ENCODE measurements around the gene TSEN34. TPM values are rescaled to one million over a fixed set of nuclear protein-coding genes. Genes with fewer than 3 reads are reported as not detected.

The TSEN34 gene
- total RNA-seq, 1 experiment from 2014 or later = 64.7 TPM

- TF ChIP-seq, protein P1, sequence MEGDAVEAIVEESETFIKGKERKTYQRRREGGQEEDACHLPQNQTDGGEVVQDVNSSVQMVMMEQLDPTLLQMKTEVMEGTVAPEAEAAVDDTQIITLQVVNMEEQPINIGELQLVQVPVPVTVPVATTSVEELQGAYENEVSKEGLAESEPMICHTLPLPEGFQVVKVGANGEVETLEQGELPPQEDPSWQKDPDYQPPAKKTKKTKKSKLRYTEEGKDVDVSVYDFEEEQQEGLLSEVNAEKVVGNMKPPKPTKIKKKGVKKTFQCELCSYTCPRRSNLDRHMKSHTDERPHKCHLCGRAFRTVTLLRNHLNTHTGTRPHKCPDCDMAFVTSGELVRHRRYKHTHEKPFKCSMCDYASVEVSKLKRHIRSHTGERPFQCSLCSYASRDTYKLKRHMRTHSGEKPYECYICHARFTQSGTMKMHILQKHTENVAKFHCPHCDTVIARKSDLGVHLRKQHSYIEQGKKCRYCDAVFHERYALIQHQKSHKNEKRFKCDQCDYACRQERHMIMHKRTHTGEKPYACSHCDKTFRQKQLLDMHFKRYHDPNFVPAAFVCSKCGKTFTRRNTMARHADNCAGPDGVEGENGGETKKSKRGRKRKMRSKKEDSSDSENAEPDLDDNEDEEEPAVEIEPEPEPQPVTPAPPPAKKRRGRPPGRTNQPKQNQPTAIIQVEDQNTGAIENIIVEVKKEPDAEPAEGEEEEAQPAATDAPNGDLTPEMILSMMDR (conservative IDR thresholded peaks at IDR 0.05; ENCODE audit: low read depth, low read length) = no peak
- TF ChIP-seq EZH2 (IDR thresholded peaks at IDR 0.05; ENCODE audit: borderline replicate concordance, low read depth, low read length, poor library complexity, severe bottlenecking) = no peak
- no peak for DNase-seq (ENCODE audit: low spot score)
- ChIA-PET CTCF (no interaction called here), POLR2A (ENCODE audit: low non-redundant PET) (no interaction called here)
- no TSS peak for BruUV-seq (replicated peaks)
- Histone ChIP-seq H3K27ac (ENCODE audit: low read depth, low read length, poor library complexity, severe bottlenecking) (no peak overlapping the region), H3K4me3 (ENCODE audit: low read depth, low read length, poor library complexity, severe bottlenecking) (no peak overlapping the region), H3K9me3 (ENCODE audit: low read depth, low read length, poor library complexity, severe bottlenecking) (no peaks in the 10 kb centered on the region), H3K4me1 (ENCODE audit: insufficient read depth, low read length, poor library complexity, severe bottlenecking) (no peaks in the 10 kb centered on the region), H3K27me3 (replicated peaks; ENCODE audit: insufficient read depth, low read depth, low read length, poor library complexity) (no peaks in the 10 kb centered on the region), H3K36me3 (ENCODE audit: insufficient read depth, low read length, poor library complexity, severe bottlenecking) (peaks cover 93% of the 10 kb centered on the region)
- intact Hi-C loops (cut with micrococcal nuclease; ENCODE audit: unreplicated experiment) = no loop called here
These were observed 38.1 kb upstream of the TSEN34 start for GRCh38 chr19:54152878-54153524.

- DNase-seq (ENCODE audit: low spot score) = no peak
- H3K36me3 ChIP-seq (ENCODE audit: insufficient read depth, low read length, poor library complexity, severe bottlenecking) = peaks cover 86% of the 10 kb centered on the region
- intact Hi-C loops (cut with micrococcal nuclease; ENCODE audit: unreplicated experiment) = no loop called here
- peaks cover 5% of the 10 kb centered on the region for H3K4me1 ChIP-seq (ENCODE audit: insufficient read depth, low read length, poor library complexity, severe bottlenecking)
- CTCF ChIA-PET = no interaction called here
- BruUV-seq (replicated peaks) = no TSS peak
- TF ChIP-seq EZH2 (IDR thresholded peaks at IDR 0.05; ENCODE audit: borderline replicate concordance, low read depth, low read length, poor library complexity, severe bottlenecking) = no peak
- TF ChIP-seq, protein P1 (conservative IDR thresholded peaks at IDR 0.05; ENCODE audit: low read depth, low read length) = no peak
- H3K4me3 ChIP-seq (ENCODE audit: low read depth, low read length, poor library complexity, severe bottlenecking) = no peak overlapping the region
- POLR2A ChIA-PET (ENCODE audit: low non-redundant PET) = no interaction called here
- no peak overlapping the region for H3K27ac ChIP-seq (ENCODE audit: low read depth, low read length, poor library complexity, severe bottlenecking)
- H3K9me3 ChIP-seq (ENCODE audit: low read depth, low read length, poor library complexity, severe bottlenecking) = no peaks in the 10 kb centered on the region
- no peaks in the 10 kb centered on the region for H3K27me3 ChIP-seq (replicated peaks; ENCODE audit: insufficient read depth, low read depth, low read length, poor library complexity)
These were observed 37.3 kb upstream of the TSEN34 start for GRCh38 chr19:54153731-54154326.

DNA sequence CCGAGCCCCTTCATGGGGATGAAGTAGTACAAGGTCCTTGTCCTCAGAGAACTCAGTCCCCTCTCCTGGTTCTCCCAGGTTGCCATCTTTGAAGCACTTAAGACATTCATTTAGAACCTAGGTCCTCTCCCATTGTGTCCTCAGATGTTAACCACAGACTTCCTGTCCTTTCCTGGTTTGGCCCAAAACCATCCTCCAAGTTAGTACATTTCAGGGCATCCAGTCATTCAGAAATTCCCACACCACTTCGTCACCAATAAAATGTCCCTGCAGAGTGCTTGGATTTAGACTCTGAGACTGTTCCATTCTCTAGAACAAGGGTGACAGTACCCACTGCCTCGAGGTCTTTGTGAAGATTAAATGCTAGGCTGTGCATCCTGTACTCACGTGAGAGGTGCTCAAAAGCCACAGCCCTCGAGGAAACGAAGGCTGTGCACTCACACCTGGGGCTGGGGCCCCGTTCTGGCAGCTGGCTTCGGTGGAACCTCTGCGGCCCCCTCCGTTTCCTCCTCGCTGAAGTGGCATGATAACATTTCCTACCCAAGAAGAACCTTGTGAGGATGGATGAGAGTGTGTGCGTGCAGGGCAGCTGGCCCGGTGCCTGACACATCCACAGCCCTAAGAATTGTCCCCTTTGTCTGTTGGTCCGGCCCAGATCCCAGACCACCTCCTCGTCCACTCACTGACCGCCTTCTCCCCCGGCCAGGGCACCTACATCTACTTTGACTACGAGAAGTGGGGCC lies 36.3 kb upstream of the TSEN34 start:
- no peaks in the 10 kb centered on the region for H3K9me3 ChIP-seq (ENCODE audit: low read depth, low read length, poor library complexity, severe bottlenecking)
- no peaks in the 10 kb centered on the region for H3K27me3 ChIP-seq (replicated peaks; ENCODE audit: insufficient read depth, low read depth, low read length, poor library complexity)
- H3K4me3 ChIP-seq (ENCODE audit: low read depth, low read length, poor library complexity, severe bottlenecking) = no peak overlapping the region
- H3K4me1 ChIP-seq (ENCODE audit: insufficient read depth, low read length, poor library complexity, severe bottlenecking) = peaks cover 6% of the 10 kb centered on the region
- H3K36me3 ChIP-seq (ENCODE audit: insufficient read depth, low read length, poor library complexity, severe bottlenecking) = peaks cover 76% of the 10 kb centered on the region
- CTCF ChIA-PET = no interaction called here
- POLR2A ChIA-PET (ENCODE audit: low non-redundant PET) = no interaction called here
- H3K27ac ChIP-seq (ENCODE audit: low read depth, low read length, poor library complexity, severe bottlenecking) = peak overlapping the region; percentile 28
- no TSS peak for BruUV-seq (replicated peaks)
- intact Hi-C loops (cut with micrococcal nuclease; ENCODE audit: unreplicated experiment) = no loop called here
- TF ChIP-seq, protein P1 (conservative IDR thresholded peaks at IDR 0.05; ENCODE audit: low read depth, low read length) = no peak
- TF ChIP-seq EZH2 (IDR thresholded peaks at IDR 0.05; ENCODE audit: borderline replicate concordance, low read depth, low read length, poor library complexity, severe bottlenecking) = no peak
- no peak for DNase-seq (ENCODE audit: low spot score)
